ENCODE data around the gene TSHZ2.

DNA sequence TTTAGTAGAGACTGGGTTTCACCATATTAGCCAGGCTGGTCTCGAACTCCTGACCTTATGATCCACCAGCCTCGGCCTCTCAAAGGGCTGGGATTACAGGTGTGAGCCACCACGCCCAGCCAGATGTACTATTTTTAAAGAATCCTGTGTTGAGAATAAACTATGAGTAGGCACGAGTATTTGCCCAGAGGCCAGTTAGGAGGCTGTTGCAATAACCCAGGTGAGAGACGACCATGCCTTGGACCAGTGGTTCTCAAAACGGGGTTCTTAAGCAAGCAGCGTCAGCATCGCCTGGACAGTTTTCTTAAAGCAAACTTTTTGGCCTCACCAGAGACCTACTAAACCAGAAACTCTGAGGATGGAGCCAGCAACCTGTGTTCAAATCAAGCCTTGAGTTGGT is 362.7 kb downstream of the TSHZ2 start:
- TF ChIP-seq, protein P1, sequence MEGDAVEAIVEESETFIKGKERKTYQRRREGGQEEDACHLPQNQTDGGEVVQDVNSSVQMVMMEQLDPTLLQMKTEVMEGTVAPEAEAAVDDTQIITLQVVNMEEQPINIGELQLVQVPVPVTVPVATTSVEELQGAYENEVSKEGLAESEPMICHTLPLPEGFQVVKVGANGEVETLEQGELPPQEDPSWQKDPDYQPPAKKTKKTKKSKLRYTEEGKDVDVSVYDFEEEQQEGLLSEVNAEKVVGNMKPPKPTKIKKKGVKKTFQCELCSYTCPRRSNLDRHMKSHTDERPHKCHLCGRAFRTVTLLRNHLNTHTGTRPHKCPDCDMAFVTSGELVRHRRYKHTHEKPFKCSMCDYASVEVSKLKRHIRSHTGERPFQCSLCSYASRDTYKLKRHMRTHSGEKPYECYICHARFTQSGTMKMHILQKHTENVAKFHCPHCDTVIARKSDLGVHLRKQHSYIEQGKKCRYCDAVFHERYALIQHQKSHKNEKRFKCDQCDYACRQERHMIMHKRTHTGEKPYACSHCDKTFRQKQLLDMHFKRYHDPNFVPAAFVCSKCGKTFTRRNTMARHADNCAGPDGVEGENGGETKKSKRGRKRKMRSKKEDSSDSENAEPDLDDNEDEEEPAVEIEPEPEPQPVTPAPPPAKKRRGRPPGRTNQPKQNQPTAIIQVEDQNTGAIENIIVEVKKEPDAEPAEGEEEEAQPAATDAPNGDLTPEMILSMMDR (IDR thresholded peaks at IDR 0.05), result no peak
- TF ChIP-seq POLR2A (IDR thresholded peaks at IDR 0.05) (no peak), POLR2AphosphoS5 (IDR thresholded peaks at IDR 0.05; ENCODE audit: insufficient read depth in 1 of 2, low read depth in 1 of 2) (no peak)

Measured in vagina (tissue), 2 donors.